GM20000 (cell line): Measurements from ENCODE around the gene NPHP4.

Experiments
- DNase-seq: peaks from one replicate; pipeline ENCODE4 v3.0.0; 2012; ENCODE audit warnings: low spot score
- TF ChIP-seq, protein P1 (sequence below): IDR thresholded peaks from 2 replicates; pipeline ENCODE4 v1.5.1; 2012; ENCODE audit warnings: mild to moderate bottlenecking, control low read depth; ENCODE audit errors: extremely low read depth, missing control alignments

The NPHP4 gene

DNA sequence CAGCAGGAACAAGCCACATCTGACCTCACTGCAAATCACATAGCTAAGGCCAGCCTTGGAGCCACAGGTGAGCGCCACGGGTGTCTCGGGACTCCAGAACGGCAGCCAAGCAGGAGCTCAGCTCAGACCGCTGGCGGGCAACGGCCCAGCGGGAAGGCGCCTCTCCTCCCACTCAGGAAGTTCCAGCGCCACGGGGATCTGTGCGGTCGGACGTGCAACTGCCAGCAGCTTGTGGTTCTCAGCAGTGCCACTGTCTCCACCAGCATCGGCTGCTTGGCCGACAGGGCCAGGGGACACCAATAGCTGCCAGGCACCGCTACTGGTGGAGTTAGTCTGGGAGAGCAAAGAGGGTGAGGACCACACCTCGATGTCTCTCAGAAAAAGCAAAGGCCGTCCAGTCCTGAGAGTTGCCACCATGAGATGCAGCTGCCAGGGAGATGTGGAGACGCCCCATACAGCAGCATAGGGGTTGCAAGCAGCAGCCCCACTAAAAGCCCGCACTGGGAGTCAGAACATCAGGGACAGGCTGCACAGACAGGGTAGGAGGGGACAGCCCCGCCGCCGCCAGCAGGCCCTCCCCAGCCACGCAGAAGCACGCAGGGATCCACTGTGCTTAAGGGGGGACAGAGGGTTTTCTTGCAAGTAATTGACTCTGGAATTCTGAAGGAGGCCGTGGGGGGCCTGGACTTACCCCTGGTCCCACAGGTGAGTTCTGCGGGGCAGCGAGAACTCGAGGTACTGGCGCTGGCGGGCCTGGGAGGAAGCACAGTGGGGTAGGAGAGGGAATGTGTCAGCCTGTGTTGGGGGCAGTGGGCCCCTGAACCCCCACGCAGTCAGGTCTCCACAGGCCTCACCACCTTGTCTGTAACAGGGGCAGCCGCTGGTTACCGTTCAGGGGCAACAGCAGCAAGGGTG is 83.5 kb downstream of the NPHP4 start:
- no peak for DNase-seq
- TF ChIP-seq, protein P1, sequence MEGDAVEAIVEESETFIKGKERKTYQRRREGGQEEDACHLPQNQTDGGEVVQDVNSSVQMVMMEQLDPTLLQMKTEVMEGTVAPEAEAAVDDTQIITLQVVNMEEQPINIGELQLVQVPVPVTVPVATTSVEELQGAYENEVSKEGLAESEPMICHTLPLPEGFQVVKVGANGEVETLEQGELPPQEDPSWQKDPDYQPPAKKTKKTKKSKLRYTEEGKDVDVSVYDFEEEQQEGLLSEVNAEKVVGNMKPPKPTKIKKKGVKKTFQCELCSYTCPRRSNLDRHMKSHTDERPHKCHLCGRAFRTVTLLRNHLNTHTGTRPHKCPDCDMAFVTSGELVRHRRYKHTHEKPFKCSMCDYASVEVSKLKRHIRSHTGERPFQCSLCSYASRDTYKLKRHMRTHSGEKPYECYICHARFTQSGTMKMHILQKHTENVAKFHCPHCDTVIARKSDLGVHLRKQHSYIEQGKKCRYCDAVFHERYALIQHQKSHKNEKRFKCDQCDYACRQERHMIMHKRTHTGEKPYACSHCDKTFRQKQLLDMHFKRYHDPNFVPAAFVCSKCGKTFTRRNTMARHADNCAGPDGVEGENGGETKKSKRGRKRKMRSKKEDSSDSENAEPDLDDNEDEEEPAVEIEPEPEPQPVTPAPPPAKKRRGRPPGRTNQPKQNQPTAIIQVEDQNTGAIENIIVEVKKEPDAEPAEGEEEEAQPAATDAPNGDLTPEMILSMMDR: no peak

DNA sequence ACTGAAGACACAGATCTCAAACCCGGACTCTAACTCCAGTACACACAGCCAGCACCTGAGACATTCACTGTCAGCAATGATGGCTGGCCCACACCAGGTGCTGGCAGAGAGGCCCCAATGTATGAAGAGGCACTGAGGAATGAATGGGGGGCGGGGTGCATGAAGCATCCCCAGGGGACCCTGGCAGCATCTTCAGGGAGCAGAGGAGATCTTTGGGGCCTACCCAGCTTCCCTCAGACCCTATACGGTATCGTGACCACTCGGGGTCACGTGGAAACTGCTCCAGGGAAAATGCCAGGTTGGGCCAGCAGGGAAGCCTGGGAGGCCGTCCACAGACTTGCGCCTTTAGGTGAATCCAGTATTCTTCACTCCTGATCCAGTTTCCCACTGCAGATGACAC is 84.3 kb downstream of the NPHP4 start:
- TF ChIP-seq, protein P1: no peak
- DNase-seq: no peak

DNA sequence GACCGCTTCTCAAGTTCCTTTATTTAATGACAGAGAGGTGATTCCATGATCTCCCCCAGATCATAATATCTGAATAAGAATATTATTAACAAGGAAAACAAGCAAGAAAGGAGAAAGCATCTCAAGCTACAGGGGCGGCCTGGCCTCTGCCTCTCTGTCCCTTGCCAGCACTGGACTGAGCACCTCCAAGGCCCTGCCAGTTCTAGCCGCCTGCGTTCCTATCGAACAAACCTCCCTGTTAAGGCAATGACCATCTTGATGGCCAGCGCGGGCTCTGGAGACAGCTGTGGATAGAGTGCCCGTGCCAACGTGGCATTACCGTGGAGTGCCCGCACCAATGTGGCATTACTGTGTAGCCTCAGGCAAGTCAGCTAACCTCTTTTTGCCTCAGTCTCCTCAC is 84.8 kb downstream of the NPHP4 start:
- TF ChIP-seq, protein P1: no peak
- DNase-seq: no peak

DNA sequence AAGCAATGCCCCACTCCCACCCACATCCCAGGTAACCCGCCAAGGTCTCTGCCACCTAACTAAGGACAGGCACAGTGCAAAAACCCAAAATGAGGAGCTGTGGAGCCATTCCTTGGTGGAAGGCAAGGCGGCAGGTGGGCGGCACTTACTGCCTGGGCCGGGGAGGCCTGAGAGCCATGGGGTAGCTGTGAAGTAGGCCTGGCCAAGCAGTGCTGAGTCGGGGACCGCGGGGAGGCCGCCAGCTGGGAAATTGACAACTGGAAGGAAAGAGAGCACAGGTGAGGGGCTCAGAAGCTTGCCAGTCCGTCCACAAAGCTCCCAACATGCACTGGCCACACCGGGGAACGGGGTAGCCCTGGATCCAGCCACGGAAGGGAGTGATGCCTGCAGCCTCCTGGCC is 85.3 kb downstream of the NPHP4 start:
- no peak for DNase-seq
- TF ChIP-seq, protein P1: no peak

DNA sequence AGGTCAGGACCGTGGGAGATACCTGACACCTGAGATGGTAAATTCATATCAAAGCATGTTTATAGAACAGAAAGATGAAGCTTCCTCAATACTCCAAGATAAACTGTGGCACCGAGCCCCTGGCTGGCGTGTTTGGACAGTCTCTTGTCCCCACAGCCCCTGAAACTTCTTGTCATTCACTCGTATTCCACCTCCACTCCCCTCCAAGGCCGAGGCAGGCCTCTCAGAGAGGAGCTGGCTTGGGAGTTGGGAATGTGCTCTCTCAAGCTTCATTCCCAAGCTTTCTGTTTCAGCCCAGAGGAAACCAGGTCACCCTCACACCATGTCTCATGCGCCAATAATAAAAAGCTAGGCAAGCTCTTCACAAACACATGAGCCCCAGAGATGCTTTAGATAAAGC is 86.1 kb downstream of the NPHP4 start:
- no peak for DNase-seq
- TF ChIP-seq, protein P1: no peak

DNA sequence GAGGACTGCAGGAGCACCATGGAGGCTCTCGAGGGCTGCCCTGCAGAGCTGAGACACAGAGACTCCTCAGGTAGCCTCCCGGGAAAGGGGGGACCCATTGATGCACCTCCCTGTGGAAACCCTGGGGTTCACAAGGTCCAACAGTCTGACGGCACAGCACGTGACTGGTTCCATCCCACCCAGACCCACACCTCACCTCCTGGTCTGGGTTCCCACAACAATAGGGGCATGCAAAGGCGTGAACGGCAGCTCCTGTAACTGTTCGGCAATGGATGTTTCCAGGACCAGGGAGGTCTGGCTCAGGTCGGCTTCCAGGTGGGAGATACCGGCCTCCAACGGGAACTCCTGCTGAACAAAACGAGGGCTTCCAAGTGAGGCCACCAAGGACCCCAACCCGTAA is 86.8 kb downstream of the NPHP4 start:
- TF ChIP-seq, protein P1: no peak
- DNase-seq: no peak

DNA sequence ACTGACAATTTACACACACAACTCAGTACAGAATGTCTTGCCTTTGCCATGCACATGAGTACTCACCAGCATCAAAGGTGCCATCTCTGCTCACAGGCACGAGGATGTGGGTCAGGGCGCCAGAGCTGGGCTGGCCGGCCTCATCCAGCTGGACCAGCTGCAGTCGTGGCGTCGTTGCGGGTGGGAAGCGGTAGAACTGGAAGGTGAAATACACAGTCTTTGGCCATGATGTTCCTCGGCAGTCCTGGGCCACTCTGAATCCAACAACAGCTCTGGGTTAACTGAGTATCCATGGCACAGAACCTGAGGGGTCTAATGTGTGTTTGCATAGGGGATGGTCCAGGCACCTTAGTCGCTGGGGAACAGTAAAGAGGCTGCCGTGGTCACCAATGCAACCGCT is 87.7 kb downstream of the NPHP4 start:
- DNase-seq: no peak
- TF ChIP-seq, protein P1: no peak
